Astrocyte (in vitro differentiated cells and primary cell): ENCODE data around the gene PKP2.

Source experiments
- CTCF ChIP-seq: IDR thresholded peaks from 2 replicates; pipeline ENCODE4 v1.5.1; 2011; ENCODE audit warnings: low read depth, mild to moderate bottlenecking, inconsistent platforms, low read length, moderate library complexity; ENCODE audit not compliant: insufficient read depth
- EZH2 ChIP-seq: IDR thresholded peaks from 2 replicates; pipeline ENCODE4 v1.6.1; 2012; ENCODE audit warnings: mild to moderate bottlenecking, low read length, inconsistent platforms; ENCODE audit not compliant: insufficient read depth

- TF ChIP-seq CTCF (no peak), EZH2 (no peak)
Observed at GRCh38 chr12:32826807-32827412, 69.7 kb downstream of the PKP2 start.
